Ecto neural progenitor cell (in vitro differentiated cells): ENCODE results near the gene TLE1.
"Not testable (repeated sequence)": the region's sequence is repeated elsewhere in the genome, so short reads cannot be mapped to it uniquely, and the experiment has no call there.

ENCODE experiments used
- DNase-seq: peaks from one replicate; pipeline ENCODE4 v3.0.0-alpha.2; 2018; ENCODE audit warnings: low spot score

The TLE1 gene

GRCh38 chr9:81689343-81690175 lies at the start of gene TLE1:
Gene TLE1 (minus strand): TSS chr9:81689547. CDS start chr9:81688240, 1,307 bp downstream.
- peak; percentile 100 for DNase-seq

GRCh38 chr9:81737871-81738507 lies 48.6 kb upstream of the TLE1 start:
- no peak for DNase-seq

GRCh38 chr9:81730498-81730897 lies 41.2 kb upstream of the TLE1 start:
- DNase-seq = not testable (repeated sequence)

GRCh38 chr9:81729135-81729534 lies 39.8 kb upstream of the TLE1 start:
- DNase-seq = no peak

- no peak for DNase-seq
These were observed 35.0 kb upstream of the TLE1 start for GRCh38 chr9:81724242-81724889.

- no peak for DNase-seq
These were observed 32.9 kb upstream of the TLE1 start for GRCh38 chr9:81722277-81722676.

GRCh38 chr9:81720450-81721086 lies 31.2 kb upstream of the TLE1 start:
- DNase-seq = no peak

- DNase-seq = no peak
These were observed 30.6 kb upstream of the TLE1 start for GRCh38 chr9:81719972-81720371.

- no peak for DNase-seq
These were observed 28.9 kb upstream of the TLE1 start for GRCh38 chr9:81718244-81718643.

- no peak for DNase-seq
These were observed 28.4 kb upstream of the TLE1 start for GRCh38 chr9:81717747-81718077.

GRCh38 chr9:81717061-81717746 lies 27.9 kb upstream of the TLE1 start:
- no peak for DNase-seq

- DNase-seq = no peak
These were observed 27.1 kb upstream of the TLE1 start for GRCh38 chr9:81716409-81716808.

- DNase-seq = no peak
These were observed 16.2 kb upstream of the TLE1 start for GRCh38 chr9:81705578-81705977.

- DNase-seq = no peak
These were observed 5.2 kb upstream of the TLE1 start for GRCh38 chr9:81694541-81694940.

- DNase-seq = no peak
These were observed 4.5 kb upstream of the TLE1 start for GRCh38 chr9:81693671-81694378.

- DNase-seq = peak; percentile 65
These were observed 1.0 kb upstream of the TLE1 start for GRCh38 chr9:81690251-81690851.

- DNase-seq = not testable (repeated sequence)
These were observed 329 bp downstream of the TLE1 start for GRCh38 chr9:81689093-81689342.

GRCh38 chr9:81688262-81689092 lies 870 bp downstream of the TLE1 start:
- peak; percentile 75 for DNase-seq

GRCh38 chr9:81687521-81688261 lies 1.7 kb downstream of the TLE1 start:
- DNase-seq = peak; percentile 77
